ENCODE data around the gene PXN.

- TF ChIP-seq ZNF280D (tag by site-specific recombination; IDR thresholded peaks at IDR 0.05) (no peak), ZNF449 (tag by site-specific recombination; IDR thresholded peaks at IDR 0.05) (no peak), ZNF114 (tag by site-specific recombination; IDR thresholded peaks at IDR 0.05) (no peak), CTCF (tag by site-specific recombination; IDR thresholded peaks at IDR 0.05) (no peak), ZBTB1 (tag by site-specific recombination; IDR thresholded peaks at IDR 0.05) (no peak), ZNF2 (tag by site-specific recombination; IDR thresholded peaks at IDR 0.05) (no peak), ZNF223 (tag by site-specific recombination; IDR thresholded peaks at IDR 0.05) (no peak), HOXA7 (CRISPR knock-in tag; IDR thresholded peaks at IDR 0.05; ENCODE audit: borderline replicate concordance) (no peak), ZNF132 (tag by site-specific recombination; IDR thresholded peaks at IDR 0.05; ENCODE audit: borderline replicate concordance) (no peak), ZNF175 (tag by site-specific recombination; IDR thresholded peaks at IDR 0.05) (no peak)
These were observed 2.2 kb upstream of the PXN start for GRCh38 chr12:120267736-120268135.

All from HEK293 (cell line).